Peyer's patch (tissue), 4 donors: ENCODE data around the gene HRH1. TPM values are rescaled to one million over a fixed set of nuclear protein-coding genes. Genes with fewer than 3 reads are reported as not detected.

ENCODE experiments used
- DNase-seq, 3 donors: peaks; one replicate each; pipeline ENCODE4 v3.0.0-alpha.2; 2017 to 2019
- H3K27ac ChIP-seq, 4 donors: fragments of 200-600 bp; sonication (generic); one replicate each; pipeline ENCODE4 v1.5.1; 2016 to 2019
- H3K27me3 ChIP-seq, 2 donors: fragments of 200-600 bp; sonication (generic); one replicate each; pipeline ENCODE4 v1.5.1; 2019
- H3K36me3 ChIP-seq, 3 donors: fragments of 200-600 bp; sonication (generic); one replicate each; pipeline ENCODE4 v1.5.1; 2016 to 2019
- H3K4me1 ChIP-seq, 4 donors: fragments of 200-600 bp; sonication (generic); one replicate each; pipeline ENCODE4 v1.5.1; 2016 to 2019
- H3K4me3 ChIP-seq, 4 donors: fragments of 200-600 bp; sonication (generic); 1 replicate in 3 of 4; 2 replicates in 1 of 4; pipeline ENCODE4 v1.5.1; 2016 to 2019; ENCODE audit warnings: mild to moderate bottlenecking in 1 of 4
- H3K9me3 ChIP-seq, 4 donors: fragments of 200-600 bp; sonication (generic); one replicate each; pipeline ENCODE4 v1.5.1; 2016 to 2019; ENCODE audit warnings: mild to moderate bottlenecking in 1 of 4
- CTCF ChIP-seq, 6 experiments: fragments of 450-650 bp in 4 of 6; fragments of 200-600 bp in 2 of 6; sonication (generic) in 1 of 6; IDR thresholded peaks; one replicate each; pipeline ENCODE4 v1.5.1; 2017 to 2019; ENCODE audit warnings: antibody characterized with exemption in 6 of 6, mild to moderate bottlenecking in 3 of 6, moderate library complexity in 1 of 6
- POLR2A ChIP-seq, 2 donors: fragments of 450-650 bp; IDR thresholded peaks; one replicate each; pipeline ENCODE4 v1.5.1; 2017; ENCODE audit warnings: antibody characterized with exemption in 2 of 2, mild to moderate bottlenecking in 2 of 2, moderate library complexity in 2 of 2
- total RNA-seq, 4 donors: library from RNA; depleted of rRNA; stranded (reverse); fragments of >200 nt; gene quantifications; one replicate each; pipeline ENCODE4 v1.1.0, GENCODE V29; 2016

HRH1 gene
- total RNA-seq, 4 donors from 2014 or later, result 1.7 to 13.7 (median 7.3) TPM

- Histone ChIP-seq H3K4me3 (no peak overlapping the region), H3K36me3 (peaks cover 0 to 31% (median 0%) of the 10 kb centered on the region in 3 donors), H3K9me3 (no peaks in the 10 kb centered on the region), H3K27me3 (no peaks in the 10 kb centered on the region), H3K4me1 (no peaks in the 10 kb centered on the region), H3K27ac (no peak overlapping the region)
- TF ChIP-seq POLR2A (IDR thresholded peaks at IDR 0.05) (no peak), CTCF (IDR thresholded peaks at IDR 0.05) (no peak)
- DNase-seq, result no peak
These were observed 146.7 kb downstream of the HRH1 start for GRCh38 chr3:11300970-11301369.

- Histone ChIP-seq H3K27ac (no peak overlapping the region), H3K27me3 (no peaks in the 10 kb centered on the region), H3K9me3 (no peaks in the 10 kb centered on the region), H3K4me3 (no peak overlapping the region), H3K36me3 (peaks cover 0 to 39% (median 0%) of the 10 kb centered on the region in 3 donors), H3K4me1 (no peaks in the 10 kb centered on the region)
- DNase-seq, result no peak
- TF ChIP-seq CTCF (IDR thresholded peaks at IDR 0.05) (no peak), POLR2A (IDR thresholded peaks at IDR 0.05) (no peak)
These were observed 148.2 kb downstream of the HRH1 start for GRCh38 chr3:11302444-11302843.

- no peaks in the 10 kb centered on the region for H3K4me1 ChIP-seq
- no peak for DNase-seq
- peaks cover 0 to 49% (median 0%) of the 10 kb centered on the region in 3 donors for H3K36me3 ChIP-seq
- no peaks in the 10 kb centered on the region for H3K9me3 ChIP-seq
- no peak overlapping the region for H3K27ac ChIP-seq
- no peak overlapping the region for H3K4me3 ChIP-seq
- no peaks in the 10 kb centered on the region for H3K27me3 ChIP-seq
- TF ChIP-seq CTCF (IDR thresholded peaks at IDR 0.05) (no peak), POLR2A (IDR thresholded peaks at IDR 0.05) (no peak)
These were observed 149.9 kb downstream of the HRH1 start for GRCh38 chr3:11304175-11304574.

- no peak for DNase-seq
- H3K36me3 ChIP-seq, result peaks cover 0 to 49% (median 0%) of the 10 kb centered on the region in 3 donors
- no peaks in the 10 kb centered on the region for H3K27me3 ChIP-seq
- no peaks in the 10 kb centered on the region for H3K9me3 ChIP-seq
- no peaks in the 10 kb centered on the region for H3K4me1 ChIP-seq
- TF ChIP-seq CTCF (IDR thresholded peaks at IDR 0.05) (no peak), POLR2A (IDR thresholded peaks at IDR 0.05) (no peak)
- H3K27ac ChIP-seq, result no peak overlapping the region
- no peak overlapping the region for H3K4me3 ChIP-seq
These were observed 151.2 kb downstream of the HRH1 start for GRCh38 chr3:11305509-11305908.

- Histone ChIP-seq H3K36me3 (peaks cover 0 to 56% (median 0%) of the 10 kb centered on the region in 3 donors), H3K4me1 (no peaks in the 10 kb centered on the region), H3K27me3 (no peaks in the 10 kb centered on the region), H3K4me3 (no peak overlapping the region), H3K27ac (peak overlapping the region in 2 of 4 donors; percentile 1 to 61), H3K9me3 (no peaks in the 10 kb centered on the region)
- no peak for DNase-seq
- TF ChIP-seq POLR2A (IDR thresholded peaks at IDR 0.05) (no peak), CTCF (IDR thresholded peaks at IDR 0.05) (no peak)
These were observed 152.7 kb downstream of the HRH1 start for GRCh38 chr3:11306817-11307589.
